Mammary epithelial cell (primary cell): Measurements from ENCODE around the gene CDK11B.

Source experiments
- EZH2 ChIP-seq: IDR thresholded peaks from 2 replicates; pipeline ENCODE4 v1.6.1; 2012; ENCODE audit warnings: low read length, inconsistent platforms, borderline replicate concordance
- TF ChIP-seq, protein P1 (sequence below), 2 donors: IDR thresholded peaks in 1 of 2; conservative IDR thresholded peaks in 1 of 2; 2 replicates each; pipeline ENCODE4 v1.5.1; 2011 to 2012; ENCODE audit warnings: inconsistent platforms in 2 of 2, low read length in 2 of 2, mild to moderate bottlenecking in 2 of 2, control low read depth in 1 of 2, low read depth in 1 of 2; ENCODE audit not compliant: insufficient read depth in 1 of 2; ENCODE audit errors: extremely low read depth in 1 of 2

DNA sequence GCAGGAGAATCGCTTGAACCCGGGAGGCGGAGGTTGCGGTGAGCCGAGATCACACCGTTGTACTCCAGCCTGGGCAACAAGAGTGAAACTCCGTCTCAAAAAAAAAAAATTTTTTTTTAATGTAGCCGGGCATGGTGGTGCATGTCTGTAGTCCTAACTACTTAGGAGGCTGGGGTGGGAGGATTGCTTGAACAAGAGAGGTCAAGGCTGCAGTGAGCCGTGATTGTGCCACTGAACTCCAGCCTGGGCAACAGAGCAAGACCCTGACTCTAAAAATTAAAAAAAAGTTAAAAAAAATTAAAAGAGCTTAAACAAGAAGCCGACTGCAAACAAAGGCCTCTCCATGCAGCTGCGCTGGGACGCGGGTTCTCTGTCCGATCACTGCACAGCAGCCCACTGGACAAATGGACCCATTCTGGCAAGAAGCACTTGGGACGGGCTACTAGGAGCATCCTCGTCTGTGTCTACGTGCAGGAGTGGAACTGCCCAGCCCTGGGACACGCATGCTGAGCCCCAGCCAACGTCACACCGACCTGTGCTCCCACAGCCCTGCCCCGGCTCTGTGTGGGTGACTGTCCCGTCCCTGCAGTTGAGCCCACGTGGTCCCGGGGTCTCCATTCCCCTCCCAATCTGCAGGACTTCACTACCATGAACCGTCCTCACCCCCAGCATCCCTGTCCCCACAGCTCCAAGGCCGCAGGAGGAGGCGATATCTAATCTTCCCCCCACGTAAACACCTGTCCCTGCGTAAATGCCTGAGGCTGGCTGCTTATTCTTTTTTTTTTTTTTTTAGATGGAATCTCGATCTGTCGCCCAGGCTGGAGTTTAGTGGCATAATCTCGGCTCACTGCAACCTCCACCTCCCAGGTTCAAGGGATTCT is 21.5 kb upstream of the CDK11B start:
- TF ChIP-seq, protein P1, sequence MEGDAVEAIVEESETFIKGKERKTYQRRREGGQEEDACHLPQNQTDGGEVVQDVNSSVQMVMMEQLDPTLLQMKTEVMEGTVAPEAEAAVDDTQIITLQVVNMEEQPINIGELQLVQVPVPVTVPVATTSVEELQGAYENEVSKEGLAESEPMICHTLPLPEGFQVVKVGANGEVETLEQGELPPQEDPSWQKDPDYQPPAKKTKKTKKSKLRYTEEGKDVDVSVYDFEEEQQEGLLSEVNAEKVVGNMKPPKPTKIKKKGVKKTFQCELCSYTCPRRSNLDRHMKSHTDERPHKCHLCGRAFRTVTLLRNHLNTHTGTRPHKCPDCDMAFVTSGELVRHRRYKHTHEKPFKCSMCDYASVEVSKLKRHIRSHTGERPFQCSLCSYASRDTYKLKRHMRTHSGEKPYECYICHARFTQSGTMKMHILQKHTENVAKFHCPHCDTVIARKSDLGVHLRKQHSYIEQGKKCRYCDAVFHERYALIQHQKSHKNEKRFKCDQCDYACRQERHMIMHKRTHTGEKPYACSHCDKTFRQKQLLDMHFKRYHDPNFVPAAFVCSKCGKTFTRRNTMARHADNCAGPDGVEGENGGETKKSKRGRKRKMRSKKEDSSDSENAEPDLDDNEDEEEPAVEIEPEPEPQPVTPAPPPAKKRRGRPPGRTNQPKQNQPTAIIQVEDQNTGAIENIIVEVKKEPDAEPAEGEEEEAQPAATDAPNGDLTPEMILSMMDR (conservative IDR thresholded peaks at IDR 0.05 in 1 of 2, IDR thresholded peaks at IDR 0.05 in 1 of 2; ENCODE audit: extremely low read depth in 1 of 2, insufficient read depth in 1 of 2, low read depth in 1 of 2, low read length in 2 of 2) = no peak
- no peak for TF ChIP-seq EZH2
